GM12872 (cell line): Measurements from ENCODE around the gene HES4.

ENCODE experiments used
- CTCF ChIP-seq: IDR thresholded peaks from 3 replicates; pipeline ENCODE4 v1.5.1; 2011; ENCODE audit warnings: low read depth, mild to moderate bottlenecking, low read length, moderate library complexity; ENCODE audit not compliant: insufficient read depth

The HES4 gene

GRCh38 chr1:1044455-1045078 lies 44.7 kb upstream of the HES4 start:
- TF ChIP-seq CTCF, result no peak

GRCh38 chr1:1043921-1044320 lies 44.0 kb upstream of the HES4 start:
- TF ChIP-seq CTCF, result no peak

GRCh38 chr1:1043411-1043810 lies 43.5 kb upstream of the HES4 start:
- TF ChIP-seq CTCF, result no peak

GRCh38 chr1:1042835-1043234 lies 42.9 kb upstream of the HES4 start:
- no peak for TF ChIP-seq CTCF

DNA sequence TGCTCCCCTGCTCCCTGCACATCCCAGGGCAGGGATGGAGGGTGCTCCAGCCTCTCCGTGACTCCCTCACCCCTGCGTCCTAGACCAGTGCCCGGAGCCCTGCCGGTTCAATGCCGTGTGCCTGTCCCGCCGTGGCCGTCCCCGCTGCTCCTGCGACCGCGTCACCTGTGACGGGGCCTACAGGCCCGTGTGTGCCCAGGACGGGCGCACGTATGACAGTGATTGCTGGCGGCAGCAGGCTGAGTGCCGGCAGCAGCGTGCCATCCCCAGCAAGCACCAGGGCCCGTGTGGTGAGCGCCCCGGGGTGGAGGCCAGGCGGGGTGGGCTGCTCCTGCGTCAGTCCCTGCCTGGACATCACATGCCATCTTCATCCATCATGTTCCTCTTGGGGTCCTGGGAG lies 42.0 kb upstream of the HES4 start:
- TF ChIP-seq CTCF, result no peak

GRCh38 chr1:1041092-1041523 lies 41.2 kb upstream of the HES4 start:
- no peak for TF ChIP-seq CTCF

DNA sequence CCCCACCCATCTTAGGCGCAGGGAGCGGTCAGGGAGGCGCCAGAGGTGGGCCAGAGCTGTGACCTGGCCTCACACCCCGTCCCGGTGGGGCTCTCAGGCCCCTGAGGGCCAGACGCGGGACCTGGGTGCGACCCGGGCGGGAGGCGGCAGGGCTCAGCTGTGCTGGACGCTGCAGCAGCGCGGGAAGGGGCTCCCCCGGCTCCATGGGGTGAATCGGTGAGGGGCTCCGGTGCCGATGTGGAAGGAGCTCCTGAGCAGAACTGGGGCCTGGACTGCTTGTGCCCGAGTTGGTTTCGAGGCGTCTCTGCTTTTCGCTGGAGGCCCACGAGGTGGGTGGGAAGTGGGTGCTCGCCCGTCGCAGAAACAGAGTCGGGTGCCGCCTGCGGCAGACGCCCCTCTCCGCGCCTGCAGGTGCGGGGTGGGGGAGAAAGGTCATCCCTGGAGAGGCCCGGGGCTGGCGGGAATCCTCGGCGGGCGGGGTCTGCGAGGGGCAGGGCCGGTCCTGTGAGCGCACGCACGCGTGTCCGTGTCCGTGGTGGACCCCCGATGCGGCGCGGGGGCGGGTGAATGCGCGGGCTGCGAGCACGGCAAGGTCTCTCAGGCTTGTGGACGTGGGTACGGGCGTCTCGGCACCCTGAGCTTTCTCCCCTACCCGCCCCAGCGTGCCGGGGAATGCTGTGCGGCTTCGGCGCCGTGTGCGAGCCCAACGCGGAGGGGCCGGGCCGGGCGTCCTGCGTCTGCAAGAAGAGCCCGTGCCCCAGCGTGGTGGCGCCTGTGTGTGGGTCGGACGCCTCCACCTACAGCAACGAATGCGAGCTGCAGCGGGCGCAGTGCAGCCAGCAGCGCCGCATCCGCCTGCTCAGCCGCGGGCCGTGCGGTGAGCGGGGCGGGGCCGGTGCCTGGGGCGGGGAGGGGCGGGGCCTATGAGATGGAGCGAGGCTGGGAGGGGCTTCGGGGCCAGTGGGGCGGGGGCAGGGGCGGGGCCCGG lies 40.4 kb upstream of the HES4 start:
- TF ChIP-seq CTCF, result no peak
